GM23248 (cell line): ENCODE data around the gene NECAB3. TPM values are rescaled to one million over a fixed set of nuclear protein-coding genes. Genes with fewer than 3 reads are reported as not detected.
"Not testable (repeated sequence)": the region's sequence is repeated elsewhere in the genome, so short reads cannot be mapped to it uniquely, and the experiment has no call there.

Experiments used
- DNase-seq: peaks from one replicate; pipeline ENCODE4 v3.0.0-alpha.2; 2015
- H2AFZ ChIP-seq: fragments of 200-600 bp; sonication (generic); 2 replicates; pipeline ENCODE4 v1.6.1; 2016; ENCODE audit warnings: antibody characterized with exemption
- H3F3A ChIP-seq: fragments of 200-600 bp; sonication (generic); 2 replicates; pipeline ENCODE4 v1.6.1; 2016; ENCODE audit warnings: mild to moderate bottlenecking, antibody characterized with exemption, mixed run types; ENCODE audit not compliant: insufficient read depth
- H3K27ac ChIP-seq: fragments of 200-600 bp; sonication (generic); 2 replicates; pipeline ENCODE4 v1.5.1; 2016; ENCODE audit warnings: mild to moderate bottlenecking
- H3K27me3 ChIP-seq: fragments of 200-600 bp; sonication (generic); replicated peaks from 2 replicates; pipeline ENCODE4 v1.6.1; 2016; ENCODE audit warnings: mild to moderate bottlenecking; ENCODE audit not compliant: insufficient read depth
- H3K36me3 ChIP-seq: fragments of 200-600 bp; sonication (generic); 2 replicates; pipeline ENCODE4 v1.6.1; 2016; ENCODE audit warnings: low read depth, mild to moderate bottlenecking
- H3K4me1 ChIP-seq: fragments of 200-600 bp; sonication (generic); 2 replicates; pipeline ENCODE4 v1.6.1; 2016; ENCODE audit warnings: mild to moderate bottlenecking; ENCODE audit not compliant: insufficient read depth
- H3K4me2 ChIP-seq: fragments of 200-600 bp; sonication (generic); one replicate; pipeline ENCODE4 v1.6.1; 2016; ENCODE audit warnings: mild to moderate bottlenecking; ENCODE audit not compliant: unreplicated experiment
- H3K4me3 ChIP-seq: fragments of 200-600 bp; sonication (generic); 2 replicates; pipeline ENCODE4 v1.5.1; 2016; ENCODE audit warnings: mild to moderate bottlenecking
- H3K79me2 ChIP-seq: fragments of 200-600 bp; sonication (generic); 2 replicates; pipeline ENCODE4 v1.6.1; 2016; ENCODE audit warnings: mild to moderate bottlenecking; ENCODE audit not compliant: insufficient read depth
- H3K9ac ChIP-seq: fragments of 200-600 bp; sonication (generic); 2 replicates; pipeline ENCODE4 v1.6.1; 2016; ENCODE audit warnings: mild to moderate bottlenecking
- H3K9me2 ChIP-seq: fragments of 200-600 bp; sonication (generic); 2 replicates; pipeline ENCODE4 v1.6.1; 2016; ENCODE audit warnings: mixed run types, mild to moderate bottlenecking, moderate library complexity; ENCODE audit not compliant: insufficient read depth
- H3K9me3 ChIP-seq: fragments of 200-600 bp; sonication (generic); one replicate; pipeline ENCODE4 v1.6.1; 2017; ENCODE audit warnings: low read depth
- H4K20me1 ChIP-seq: fragments of 200-600 bp; sonication (generic); 2 replicates; pipeline ENCODE4 v1.6.0; 2016; ENCODE audit not compliant: insufficient read depth
- EZH2 ChIP-seq: fragments of 200-600 bp; sonication (generic); IDR thresholded peaks from 2 replicates; pipeline ENCODE4 v1.6.1; 2018; ENCODE audit warnings: antibody characterized with exemption, mild to moderate bottlenecking; ENCODE audit not compliant: insufficient read depth, poor library complexity, severe bottlenecking
- EZH2phosphoT487 ChIP-seq: fragments of 200-600 bp; sonication (generic); IDR thresholded peaks from 2 replicates; pipeline ENCODE4 v1.6.1; 2018; ENCODE audit warnings: antibody characterized with exemption, moderate library complexity, mild to moderate bottlenecking, low read depth; ENCODE audit not compliant: insufficient read depth
- WGBS, 2 experiments: methylation state at CpG; one replicate each; pipeline ENCODE4 v1.1.6; 2015 to 2017; ENCODE audit warnings: low lambda C conversion rate in 2 of 2, low coverage in 1 of 2; ENCODE audit errors: missing lambda C conversion rate in 2 of 2; 5-methylcytosine and 5-hydroxymethylcytosine counted together
- in situ Hi-C: fragments of 300-500 bp; cut with MboI; formaldehyde crosslinking; loops from 2 replicates; pipeline ENCODE4 v1.15.0; 2020
- polyA plus RNA-seq: library from polyadenylated mRNA; unstranded; fragments of >200 nt; fragmentation: Nextera tagmentation; extraction: Ambion mirVana; gene quantifications from 2 replicates; pipeline ENCODE4 v1.2.1, GENCODE V29; 2016
- total RNA-seq: library from RNA; depleted of rRNA; stranded (reverse); fragments of >200 nt; shearing (Covaris generic); gene quantifications from 2 replicates; pipeline ENCODE4 v1.2.3, GENCODE V29; 2014

Gene NECAB3
- total and polyA plus RNA-seq, 2 experiments from 2014 or later = 11.0 to 27.1 TPM

GRCh38 chr20:33704197-33704924 lies 30.1 kb upstream of the NECAB3 start:
- no peaks in the 10 kb centered on the region for H3K79me2 ChIP-seq
- H3K9ac ChIP-seq = no peak overlapping the region
- H4K20me1 ChIP-seq = no peaks in the 10 kb centered on the region
- no peak overlapping the region for H3K4me3 ChIP-seq
- no peaks in the 10 kb centered on the region for H3K9me3 ChIP-seq
- in situ Hi-C loops = no loop called here
- TF ChIP-seq EZH2 (no peak), EZH2phosphoT487 (no peak)
- DNase-seq = peak; percentile 20
- no peaks in the 10 kb centered on the region for H3K9me2 ChIP-seq
- WGBS, 2 experiments = 91 to 92% methylated on average over 11 of the region's 11 CpGs
- no peak overlapping the region for H3K27ac ChIP-seq
- H3K4me1 ChIP-seq = no peaks in the 10 kb centered on the region
- H3K36me3 ChIP-seq = no peaks in the 10 kb centered on the region
- no peaks in the 10 kb centered on the region for H3F3A ChIP-seq
- H3K27me3 ChIP-seq = no peaks in the 10 kb centered on the region
- H2AFZ ChIP-seq = no peak overlapping the region
- H3K4me2 ChIP-seq = no peak overlapping the region

GRCh38 chr20:33703498-33704137 lies 29.4 kb upstream of the NECAB3 start:
- H3K36me3 ChIP-seq = no peaks in the 10 kb centered on the region

GRCh38 chr20:33702861-33703260 lies 28.6 kb upstream of the NECAB3 start:
- Histone ChIP-seq H4K20me1 (no peaks in the 10 kb centered on the region), H2AFZ (no peak overlapping the region), H3K36me3 (no peaks in the 10 kb centered on the region), H3K4me3 (no peak overlapping the region), H3K9me2 (no peaks in the 10 kb centered on the region), H3F3A (no peaks in the 10 kb centered on the region; the same call in 1 of the 2 replicates), H3K79me2 (no peaks in the 10 kb centered on the region), H3K9me3 (no peaks in the 10 kb centered on the region), H3K9ac (no peak overlapping the region), H3K4me2 (no peak overlapping the region), H3K27me3 (no peaks in the 10 kb centered on the region), H3K4me1 (no peaks in the 10 kb centered on the region), H3K27ac (no peak overlapping the region)
- TF ChIP-seq EZH2phosphoT487 (no peak), EZH2 (no peak)
- in situ Hi-C loops = no loop called here
- 51 to 55% methylated on average over 3 to 5 of the region's 5 CpGs for WGBS, 2 experiments
- no peak for DNase-seq

More at GRCh38 chr20:33703498-33704137, 29.4 kb upstream of the NECAB3 start:
- TF ChIP-seq EZH2phosphoT487 (no peak), EZH2 (no peak)
- H3F3A ChIP-seq = no peaks in the 10 kb centered on the region
- H3K4me1 ChIP-seq = no peaks in the 10 kb centered on the region
- no peak overlapping the region for H3K4me3 ChIP-seq
- DNase-seq = no peak
- no peaks in the 10 kb centered on the region for H4K20me1 ChIP-seq
- H3K27me3 ChIP-seq = no peaks in the 10 kb centered on the region
- H3K9ac ChIP-seq = no peak overlapping the region
- in situ Hi-C loops = no loop called here
- H3K4me2 ChIP-seq = no peak overlapping the region
- no peak overlapping the region for H3K27ac ChIP-seq
- H2AFZ ChIP-seq = no peak overlapping the region
- no peaks in the 10 kb centered on the region for H3K79me2 ChIP-seq
- H3K9me3 ChIP-seq = no peaks in the 10 kb centered on the region
- 84 to 87% methylated on average over 8 of the region's 8 CpGs for WGBS, 2 experiments
- no peaks in the 10 kb centered on the region for H3K9me2 ChIP-seq

- no peak for TF ChIP-seq EZH2
- TF ChIP-seq EZH2phosphoT487 = no peak
- Histone ChIP-seq H3K27ac (no peak overlapping the region), H3K4me2 (no peak overlapping the region), H3K27me3 (no peaks in the 10 kb centered on the region), H3K9ac (no peak overlapping the region), H3K9me3 (no peaks in the 10 kb centered on the region), H3K9me2 (no peaks in the 10 kb centered on the region), H3K36me3 (no peaks in the 10 kb centered on the region), H3K79me2 (no peaks in the 10 kb centered on the region), H3K4me1 (peaks cover 8% of the 10 kb centered on the region), H3F3A (peaks cover 8% of the 10 kb centered on the region), H3K4me3 (no peak overlapping the region), H2AFZ (no peak overlapping the region), H4K20me1 (no peaks in the 10 kb centered on the region)
- WGBS, 2 experiments = 80 to 82% methylated on average over 8 to 19 of the region's 27 CpGs
- no peak for DNase-seq
- in situ Hi-C loops = no loop called here
Measured at GRCh38 chr20:33701629-33702450, 27.6 kb upstream of the NECAB3 start.

- in situ Hi-C loops, H3K4me1 ChIP-seq, DNase-seq, H3K36me3 ChIP-seq, H2AFZ ChIP-seq, H3K27me3 ChIP-seq, H3K9me2 ChIP-seq, H4K20me1 ChIP-seq, H3K27ac ChIP-seq, H3K4me2 ChIP-seq, H3K9ac ChIP-seq, H3K4me3 ChIP-seq, H3K79me2 ChIP-seq, H3K9me3 ChIP-seq, H3F3A ChIP-seq: not testable (repeated sequence)
- WGBS, 2 experiments = 91 to 95% methylated on average over 18 to 44 of the region's 45 CpGs
Measured at GRCh38 chr20:33700696-33701441, 26.6 kb upstream of the NECAB3 start.

GRCh38 chr20:33698966-33699365 lies 24.7 kb upstream of the NECAB3 start:
- H3K4me2 ChIP-seq, H3K9me3 ChIP-seq, H2AFZ ChIP-seq, H3K9me2 ChIP-seq, H3K4me3 ChIP-seq, DNase-seq, in situ Hi-C loops, H3K79me2 ChIP-seq, H3K9ac ChIP-seq, H3F3A ChIP-seq, H3K4me1 ChIP-seq, H3K27ac ChIP-seq, H4K20me1 ChIP-seq, H3K27me3 ChIP-seq, H3K36me3 ChIP-seq: not testable (repeated sequence)
- 88% methylated on average over 26 of the region's 27 CpGs; no CpG with 5 or more reads in 1 of the 2 experiments for WGBS, 2 experiments
